HG03520 (cell line): ENCODE data around the gene ECE1.

ENCODE experiments used
- ATAC-seq: cut with Tn5 transposase; IDR thresholded peaks from one replicate; pipeline ENCODE4 v1.9.1; 2021; ENCODE audit warnings: mild to moderate bottlenecking, moderate library complexity; ENCODE audit not compliant: unreplicated experiment

The ECE1 gene

DNA sequence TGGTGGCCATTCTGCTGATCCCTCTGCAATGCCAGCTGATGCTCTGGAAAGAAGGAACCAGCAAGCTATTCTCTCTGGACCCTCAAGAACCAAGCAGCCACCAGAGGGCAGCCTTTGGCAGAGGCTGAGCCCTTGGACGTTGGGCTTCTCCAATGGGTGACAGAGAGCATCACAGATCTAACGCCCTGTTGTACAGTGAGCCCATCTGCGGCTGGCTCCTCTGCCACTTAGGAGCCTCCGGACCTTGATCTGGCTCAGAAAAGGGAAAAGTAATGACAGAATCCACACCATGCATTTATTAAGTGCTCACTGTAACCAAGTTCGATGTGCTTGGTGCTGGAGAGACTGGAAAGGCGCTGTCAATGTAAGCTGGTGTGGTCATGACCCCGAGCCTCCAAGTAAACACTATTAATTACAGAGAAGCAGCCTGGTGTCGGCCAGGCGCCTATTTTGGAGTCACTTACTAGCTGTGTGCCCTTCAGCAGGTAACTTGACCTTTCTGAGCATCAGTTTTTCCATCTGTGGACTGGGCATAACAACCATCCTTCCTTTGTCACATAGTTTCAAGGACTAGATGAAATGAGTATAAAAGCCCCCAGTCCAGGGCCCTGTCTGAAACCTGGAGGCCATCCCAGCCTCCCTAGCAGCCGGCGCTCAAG lies 34.9 kb downstream of the ECE1 start:
- ATAC-seq = no peak

DNA sequence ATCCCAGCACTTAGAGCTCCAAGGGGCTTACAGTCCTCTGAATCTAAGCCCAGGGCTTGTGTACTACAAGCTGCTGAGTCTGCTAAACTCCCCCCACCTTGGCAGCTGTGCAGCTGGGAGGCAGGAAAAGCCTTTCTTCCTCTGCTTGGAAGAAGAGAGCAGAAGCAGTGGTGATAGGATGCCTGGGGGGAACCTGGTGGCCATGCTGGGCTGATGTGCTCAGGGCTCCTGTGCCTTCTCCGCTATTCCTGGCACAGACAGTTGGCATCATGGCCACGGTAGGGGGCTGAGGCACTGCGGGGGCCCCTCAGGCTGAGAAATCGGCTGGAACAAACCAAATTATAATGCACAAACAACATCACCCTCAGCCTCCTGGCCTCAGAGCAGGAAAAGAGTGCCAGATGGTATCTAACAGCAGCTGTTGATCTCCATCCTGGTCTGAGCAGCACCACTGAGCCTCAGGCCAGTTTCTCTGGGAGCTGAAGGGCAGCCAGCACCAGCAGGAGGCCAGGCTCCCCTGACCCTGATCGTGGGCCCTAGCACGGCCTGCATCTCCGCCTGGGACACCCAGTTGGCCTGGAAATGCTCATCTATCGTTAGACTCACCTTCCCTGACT lies 35.8 kb downstream of the ECE1 start:
- ATAC-seq = no peak

DNA sequence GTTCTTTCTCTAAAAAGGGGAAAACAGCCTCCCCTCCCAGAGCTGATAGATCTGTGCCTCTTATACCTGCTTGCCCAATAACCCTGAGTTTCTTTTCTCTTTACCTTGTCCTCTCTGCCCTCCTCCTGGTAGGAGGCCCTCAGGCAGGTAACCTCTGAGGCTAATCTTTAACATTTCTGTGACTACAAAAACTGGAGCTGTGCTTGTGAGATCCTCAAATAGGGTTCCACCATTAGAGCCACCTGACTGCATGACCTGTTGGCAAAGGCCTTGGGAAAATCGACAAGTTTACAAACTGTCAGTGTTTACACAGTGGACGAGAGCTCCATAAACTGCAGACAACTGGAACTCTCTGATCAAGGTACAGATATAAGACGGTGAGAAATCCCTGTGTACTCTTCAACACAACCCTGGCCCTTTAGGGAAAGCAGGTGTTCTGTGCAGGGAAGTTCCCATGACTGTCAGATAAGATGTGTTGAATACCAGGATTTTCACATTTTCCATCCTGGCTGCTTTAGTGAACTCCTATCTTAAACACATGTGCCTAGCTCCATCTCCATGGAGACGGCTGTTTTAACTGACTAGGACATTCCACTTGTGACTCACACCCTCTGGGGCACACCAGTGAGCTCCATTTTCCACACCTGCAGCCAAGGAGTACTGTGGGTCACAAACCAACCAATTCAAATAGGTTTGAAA lies 38.3 kb downstream of the ECE1 start:
- no peak for ATAC-seq

DNA sequence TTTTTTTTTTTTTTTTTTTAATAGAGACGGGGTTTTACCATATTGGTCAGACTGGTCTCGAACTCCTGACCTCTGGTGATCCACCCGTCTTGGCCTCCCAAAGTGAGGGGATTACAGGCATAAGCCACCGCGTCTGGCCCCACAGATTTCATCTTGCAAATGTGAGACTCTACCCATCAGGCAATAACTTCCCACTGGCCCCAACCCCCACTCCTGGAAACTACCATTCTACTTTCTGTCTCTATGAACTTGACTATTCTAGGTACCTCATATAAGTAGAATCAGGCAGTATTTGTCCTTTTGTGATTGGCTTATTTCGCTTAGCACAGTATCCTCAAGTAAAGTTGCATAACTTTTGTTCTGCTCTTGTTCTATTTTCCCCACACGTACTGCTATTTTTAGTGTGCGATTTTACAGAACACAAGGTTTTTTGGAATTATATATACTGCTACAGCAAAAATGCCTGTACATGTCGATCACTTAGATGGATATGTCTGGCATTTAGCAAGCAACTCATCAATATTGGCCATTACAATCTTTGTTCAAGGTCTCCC lies 40.2 kb downstream of the ECE1 start:
- ATAC-seq = no peak

DNA sequence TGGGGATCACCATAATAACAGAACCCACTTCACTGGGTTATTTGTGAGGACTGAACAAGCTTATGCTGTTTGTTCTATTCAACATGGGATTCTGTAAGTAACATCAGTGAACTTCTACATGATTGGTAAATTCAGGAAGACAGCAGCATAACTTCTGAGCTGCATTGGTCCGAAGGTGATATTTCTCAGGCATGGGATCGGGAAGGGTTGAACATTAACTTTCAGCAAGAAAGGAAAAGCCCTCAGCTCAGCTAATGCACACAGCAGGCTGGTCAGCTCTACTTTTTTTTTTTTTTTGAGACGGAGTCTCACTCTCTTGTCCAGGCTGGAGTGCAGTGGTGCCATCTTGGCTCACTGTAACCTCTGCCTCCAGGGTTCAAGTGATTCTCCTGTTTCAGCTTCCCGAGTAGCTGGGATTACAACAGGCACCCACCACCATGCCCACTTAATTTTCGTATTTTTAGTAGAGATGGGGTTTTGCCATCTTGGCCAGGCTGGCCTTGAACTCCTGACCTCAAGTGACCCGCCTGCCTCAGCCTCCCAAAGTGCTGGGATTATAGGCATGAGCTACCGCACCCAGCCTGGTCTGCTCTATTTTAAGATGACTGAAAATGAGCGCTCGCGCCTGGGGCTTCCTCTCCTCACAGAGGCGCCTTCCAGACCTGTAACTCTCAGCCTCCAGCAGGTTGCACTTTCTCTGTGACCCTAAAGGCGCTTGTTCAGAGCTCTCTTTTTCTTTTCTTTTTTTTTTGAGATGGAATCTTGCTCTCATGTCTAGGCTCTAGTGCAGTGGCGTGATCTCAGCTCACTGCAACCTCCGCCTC lies 42.2 kb downstream of the ECE1 start:
- ATAC-seq = no peak

DNA sequence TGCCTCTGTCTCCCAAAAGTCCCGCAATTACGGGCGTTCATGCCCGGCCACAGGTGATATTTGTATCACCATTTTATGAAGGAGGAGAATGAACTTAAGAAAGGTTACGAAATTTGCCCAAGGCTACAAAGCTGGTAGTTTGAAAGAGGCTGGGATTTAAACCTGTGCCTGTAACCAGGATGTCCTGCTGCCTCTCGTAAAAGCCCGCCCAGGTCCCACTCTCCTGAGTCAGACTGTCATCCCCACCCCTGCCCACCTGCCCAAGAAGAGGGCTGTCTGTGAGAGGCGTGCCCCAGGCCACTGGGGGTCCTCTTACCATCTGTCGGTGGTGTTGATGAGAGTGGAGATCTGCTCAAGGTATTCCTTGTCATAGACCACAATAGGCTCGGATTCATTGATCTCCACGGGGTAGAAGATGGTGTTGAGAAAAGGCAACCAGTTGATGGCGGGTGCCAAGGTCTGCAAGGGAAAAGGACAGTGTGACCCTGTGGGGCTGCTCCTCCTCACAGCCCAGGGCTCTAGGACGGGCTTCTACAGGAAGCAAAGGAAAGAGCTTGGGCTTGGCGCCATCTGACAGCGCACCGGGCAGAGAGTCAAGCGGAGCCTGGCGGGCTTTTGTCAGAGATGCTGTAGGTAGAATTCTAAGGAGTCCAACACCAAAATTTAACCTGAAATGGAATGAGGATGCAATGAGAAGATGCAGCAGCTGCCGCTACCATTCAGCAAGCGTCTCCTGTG lies 43.2 kb downstream of the ECE1 start:
- ATAC-seq = no peak

DNA sequence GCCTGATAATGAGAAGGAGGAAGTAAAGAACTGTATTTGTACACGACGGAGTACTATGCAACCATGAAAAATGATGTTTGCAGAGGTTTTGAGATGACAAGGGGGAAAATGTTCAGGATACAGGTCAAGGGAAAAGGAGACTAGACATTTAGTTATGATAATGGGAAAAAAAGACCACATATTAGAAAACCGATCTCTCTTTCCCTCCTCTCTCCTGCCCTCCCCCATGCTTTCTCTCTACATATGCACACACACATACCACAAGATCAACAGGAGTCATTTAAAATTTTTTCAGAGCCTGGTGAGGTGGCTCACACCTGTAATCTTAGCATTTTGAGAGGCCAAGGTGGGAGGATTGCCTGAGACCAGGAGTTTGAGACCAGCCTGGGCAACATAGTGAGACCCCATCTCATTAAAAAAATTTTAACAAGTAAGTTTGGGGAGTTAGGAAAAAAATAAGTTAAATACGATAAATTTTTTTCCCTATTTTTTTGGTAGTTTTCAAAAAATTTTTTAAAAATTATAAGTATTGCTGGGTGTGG lies 44.5 kb downstream of the ECE1 start:
- ATAC-seq = no peak

DNA sequence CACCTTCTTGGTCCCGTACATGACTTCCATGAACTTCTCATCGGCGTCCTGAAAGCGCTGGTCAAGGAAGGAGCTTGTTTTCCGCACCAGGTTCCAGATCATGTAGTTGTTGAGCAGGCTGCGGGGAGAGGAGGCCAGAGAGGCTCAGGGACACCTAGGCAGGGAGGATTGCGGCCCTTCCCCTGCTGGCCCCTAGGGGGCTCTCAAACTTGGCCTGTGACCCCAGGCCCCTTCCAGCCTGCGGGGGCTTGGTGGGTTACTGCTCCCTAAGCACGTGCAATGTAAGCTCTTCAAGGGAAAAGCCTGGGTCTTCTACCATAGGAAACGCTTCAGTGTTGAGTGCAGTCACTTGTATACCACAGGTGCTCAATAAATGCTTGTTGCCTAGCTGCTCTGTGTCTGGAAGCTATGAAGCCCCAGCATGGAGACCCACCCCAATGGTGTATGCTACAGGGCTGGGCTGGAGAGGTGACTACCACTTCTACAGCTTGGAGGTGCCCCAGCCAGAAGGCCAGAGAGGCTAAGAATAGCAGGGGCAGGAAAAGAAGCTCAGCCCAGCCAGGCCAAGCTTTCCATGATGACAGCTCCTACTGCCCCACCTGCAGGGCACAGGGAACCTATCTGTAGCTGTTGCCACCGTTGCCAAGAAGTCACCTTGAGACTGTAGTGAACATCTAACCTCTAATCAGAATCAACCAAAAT lies 45.1 kb downstream of the ECE1 start:
- no peak for ATAC-seq

DNA sequence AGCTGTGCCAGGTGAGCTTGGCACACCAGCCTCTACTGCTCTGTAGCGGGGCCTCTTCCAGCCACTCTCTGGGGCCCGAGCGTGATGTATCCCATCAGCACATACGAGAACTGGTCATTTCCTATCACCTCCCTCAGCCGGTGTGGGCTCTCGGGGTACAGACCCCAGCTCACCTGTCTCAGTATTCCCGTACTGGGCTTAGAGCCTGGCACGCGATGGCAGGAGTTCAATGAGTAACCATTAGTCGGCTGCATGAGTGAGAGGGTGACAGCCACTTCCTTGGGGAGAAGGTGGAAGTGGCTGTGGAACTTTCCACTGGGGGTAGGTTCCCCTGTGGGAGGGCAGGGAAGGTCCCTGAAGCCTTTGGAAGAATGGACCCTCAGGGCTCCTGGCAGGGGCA lies 46.1 kb downstream of the ECE1 start:
- ATAC-seq = no peak

DNA sequence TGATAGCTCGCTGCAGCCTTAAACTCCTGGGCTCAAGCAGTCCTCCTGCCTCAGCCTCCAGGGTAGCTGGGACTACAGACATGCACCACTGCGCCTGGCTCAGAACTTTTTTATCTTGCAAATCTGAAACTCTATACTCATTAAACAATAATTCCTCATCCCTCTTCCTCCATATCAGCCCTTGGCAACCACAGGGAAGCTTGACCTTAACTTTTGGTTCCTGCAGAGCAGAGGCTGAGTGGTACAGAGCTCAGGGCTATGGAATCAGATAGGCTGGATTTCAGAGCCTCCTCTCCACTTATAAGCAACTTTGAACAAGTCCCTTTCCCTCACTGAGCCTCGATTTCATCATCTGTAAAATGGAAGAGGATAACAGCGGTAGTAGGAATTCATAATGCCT lies 47.4 kb downstream of the ECE1 start:
- no peak for ATAC-seq

DNA sequence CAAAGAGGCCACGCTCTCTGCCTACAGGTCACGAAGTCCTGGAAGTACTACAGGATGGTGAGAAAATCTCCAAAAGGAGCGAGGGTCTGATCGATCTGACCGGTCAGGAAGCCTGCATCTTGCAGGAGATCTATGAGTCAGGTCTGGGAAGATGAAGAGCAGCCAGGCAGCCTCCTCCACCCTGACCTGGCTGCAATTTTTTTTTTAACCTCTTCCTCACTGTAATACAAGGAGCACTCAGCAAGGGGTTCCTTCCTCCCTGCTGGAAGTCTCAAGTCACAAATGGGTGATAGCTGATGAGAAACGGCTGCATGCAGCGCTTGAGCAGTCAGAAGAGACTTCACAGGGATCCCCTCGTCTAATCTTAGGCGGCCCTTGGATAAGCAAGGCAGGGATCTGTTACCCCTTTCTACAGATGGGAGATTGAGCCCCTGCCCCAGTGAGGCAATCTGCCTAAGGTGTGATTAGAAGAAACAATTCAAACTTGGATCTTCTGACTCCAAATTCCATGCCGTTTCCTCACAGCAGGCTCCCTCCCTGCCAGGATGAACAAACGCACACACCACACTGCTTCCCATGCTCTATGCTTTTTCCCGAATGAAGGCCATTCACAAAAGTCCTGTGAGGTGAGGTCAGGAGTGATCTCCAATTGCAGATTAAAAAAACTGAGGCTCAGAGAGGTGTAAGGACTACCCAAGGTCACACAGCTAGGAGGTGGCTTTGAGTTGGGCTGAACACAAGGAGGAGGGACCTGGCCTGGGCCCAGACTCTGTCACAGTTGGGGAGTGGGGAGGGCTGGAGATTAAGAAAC lies 48.3 kb downstream of the ECE1 start:
- no peak for ATAC-seq

DNA sequence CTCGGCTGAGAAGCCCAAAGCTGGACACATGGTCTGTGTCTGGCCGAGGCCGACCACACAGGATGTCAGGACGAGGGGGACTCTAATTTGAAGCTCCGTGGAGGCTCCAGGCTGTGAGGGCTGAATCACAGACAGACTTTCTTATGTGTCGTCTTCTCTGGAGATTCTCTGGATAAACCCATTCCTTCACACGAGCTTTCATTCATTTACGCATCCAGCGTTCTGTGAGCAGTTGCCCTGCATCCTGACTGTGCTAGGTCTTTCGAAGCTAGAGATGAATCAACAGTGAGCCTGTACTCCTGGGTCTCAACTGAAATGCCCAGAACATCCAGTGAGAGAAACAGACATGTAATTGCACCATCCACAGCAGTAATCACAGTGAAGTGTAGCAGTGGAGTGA lies 49.6 kb downstream of the ECE1 start:
- ATAC-seq = no peak

DNA sequence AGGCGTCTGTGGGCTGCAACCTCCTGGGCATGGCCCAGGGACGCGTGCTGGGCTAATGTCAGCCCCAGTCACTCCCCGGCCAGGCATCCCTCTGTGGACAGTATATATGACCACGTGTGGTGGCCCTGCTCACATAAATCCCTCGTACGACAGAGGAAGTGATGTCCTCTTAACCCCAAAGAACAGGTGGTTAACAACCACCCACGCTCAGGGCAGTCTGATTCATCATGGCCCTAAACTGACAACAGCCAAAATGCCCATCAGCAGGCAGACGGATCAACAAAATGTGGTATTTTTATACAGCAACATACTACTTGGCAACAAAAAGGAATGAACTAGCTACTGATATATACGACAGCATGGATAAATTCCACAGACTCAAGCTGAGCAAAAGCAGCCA lies 51.0 kb downstream of the ECE1 start:
- ATAC-seq = no peak

DNA sequence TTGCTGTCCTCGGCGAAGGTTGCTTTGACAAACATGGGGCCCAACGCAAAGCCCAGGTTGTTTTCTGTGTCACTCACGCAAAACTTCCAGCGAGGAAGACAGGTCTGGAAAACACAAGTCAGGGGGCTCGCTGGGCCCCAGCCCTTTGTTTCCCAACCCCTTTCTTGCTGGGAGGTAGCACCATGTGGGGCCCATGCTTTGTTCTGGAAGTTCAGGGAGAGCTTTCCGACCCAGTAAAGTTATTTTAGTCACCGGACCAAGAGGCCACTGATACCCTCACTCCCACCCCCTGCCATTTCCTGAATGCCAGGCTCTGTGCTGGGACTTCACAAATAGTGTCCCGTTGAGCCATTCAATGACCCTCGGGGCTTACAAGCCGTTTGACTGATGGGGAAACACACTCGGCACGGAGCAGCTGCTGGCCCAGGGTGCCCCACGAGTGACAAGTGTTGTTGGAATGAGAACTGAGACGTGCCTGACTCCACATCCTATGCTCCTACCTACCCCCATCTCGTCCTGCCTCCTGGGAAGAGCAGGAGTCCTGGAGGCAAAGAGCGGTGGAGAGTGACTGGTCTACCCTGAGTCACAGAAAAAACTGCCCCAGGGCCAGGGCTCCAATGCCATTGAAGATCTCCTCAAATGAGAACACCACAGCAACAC lies 52.0 kb downstream of the ECE1 start:
- ATAC-seq = no peak

DNA sequence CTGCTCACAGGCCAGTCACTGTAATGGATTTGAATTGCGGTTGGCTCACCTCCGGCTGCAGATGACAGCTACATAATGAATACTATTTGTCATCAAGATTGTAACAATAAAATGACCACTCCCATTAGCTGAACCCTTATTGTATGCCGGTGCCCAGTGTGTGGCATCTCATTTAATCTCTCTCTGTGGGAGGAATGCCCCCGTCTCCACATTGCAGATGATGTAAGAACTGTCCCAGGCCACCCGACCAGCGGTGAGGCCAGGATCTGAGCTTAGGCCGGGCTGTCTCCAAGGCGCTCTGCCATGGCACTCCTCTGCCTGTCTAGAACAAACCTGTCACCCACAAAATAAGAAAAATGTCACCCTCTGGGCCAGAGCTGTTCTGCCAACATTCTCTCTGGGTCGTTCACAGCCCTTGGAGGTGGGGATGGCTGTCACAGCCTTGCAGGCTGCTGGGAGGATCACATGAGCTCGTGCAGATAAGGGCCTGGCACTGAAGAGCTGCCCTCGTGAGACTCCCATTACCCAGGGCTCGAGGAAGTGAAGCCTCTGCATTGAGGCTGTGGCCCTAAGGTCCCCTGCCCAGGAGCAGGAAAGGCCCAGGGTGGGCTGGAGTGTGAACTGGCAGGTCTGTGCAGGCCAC lies 52.7 kb downstream of the ECE1 start:
- no peak for ATAC-seq

DNA sequence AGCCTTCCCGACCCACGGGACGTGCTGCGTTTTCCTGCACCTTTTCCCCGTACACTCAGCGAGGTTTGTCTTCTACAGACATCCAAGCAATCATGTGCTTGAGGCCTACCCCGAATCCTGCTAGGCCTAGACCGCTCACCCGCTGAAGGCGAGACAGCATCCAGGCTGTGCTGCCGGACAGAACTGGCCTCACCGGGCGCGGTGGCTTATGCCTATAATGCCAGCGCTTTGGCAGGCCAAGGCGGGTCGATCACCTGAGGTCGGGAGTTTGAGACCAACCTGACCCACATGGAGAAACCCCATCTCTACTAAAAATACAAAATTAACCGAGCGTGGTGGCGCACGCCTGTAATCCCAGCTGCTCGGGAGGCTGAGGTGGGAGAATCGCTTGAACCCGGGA lies 54.1 kb downstream of the ECE1 start:
- ATAC-seq = no peak

DNA sequence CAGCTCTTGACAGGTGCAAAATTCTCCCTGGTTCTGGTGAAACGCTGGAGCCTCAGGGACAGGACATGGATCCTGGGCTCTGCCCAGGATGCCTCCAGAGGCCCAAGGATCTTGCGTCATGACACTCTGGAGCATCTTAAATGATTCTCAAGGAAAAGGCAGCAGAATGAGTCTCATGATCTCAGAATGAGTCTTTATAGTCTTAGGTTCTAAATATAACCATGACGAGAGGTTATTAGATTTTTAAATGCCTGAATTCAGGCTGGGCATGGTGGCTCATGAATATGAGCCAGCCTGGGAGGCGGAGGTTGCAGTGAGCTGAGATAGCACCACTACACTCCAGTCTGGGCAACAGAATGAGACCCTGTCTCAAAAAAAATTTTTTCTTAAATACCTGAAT lies 55.5 kb downstream of the ECE1 start:
- ATAC-seq = no peak

DNA sequence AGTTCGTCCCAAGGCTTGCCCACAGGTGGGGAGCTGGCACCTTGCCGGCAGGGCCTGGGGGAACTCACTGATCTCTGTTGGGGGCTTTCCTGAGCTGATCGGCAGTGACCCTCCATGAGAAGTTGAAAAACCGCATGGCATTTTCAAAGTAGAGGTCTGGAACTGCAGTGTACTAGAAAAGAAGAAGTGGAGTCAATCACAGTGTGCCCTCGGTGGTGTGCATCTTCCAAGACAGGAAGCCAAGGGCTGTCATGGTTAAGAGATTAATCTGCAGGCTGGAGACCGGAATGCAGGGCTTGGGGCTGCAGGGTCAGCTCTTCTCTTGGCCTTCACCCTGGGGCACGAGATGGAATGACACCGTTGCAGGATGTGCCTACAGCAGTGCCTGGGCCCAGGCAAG lies 56.8 kb downstream of the ECE1 start:
- ATAC-seq = no peak
